ENCODE measurements around the gene CEPT1. TPM values are rescaled to one million over a fixed set of nuclear protein-coding genes. Genes with fewer than 3 reads are reported as not detected.
A peak's percentile ranks its signal among the peaks of the same experiment; 100 is the strongest.

The CEPT1 gene
- total and polyA plus RNA-seq, 9 of the 15 experiments (the other 6 are each of a cell fraction or from before 2014, with no cell fraction given): 24.4 to 72.6 (median 42.4) TPM

DNA sequence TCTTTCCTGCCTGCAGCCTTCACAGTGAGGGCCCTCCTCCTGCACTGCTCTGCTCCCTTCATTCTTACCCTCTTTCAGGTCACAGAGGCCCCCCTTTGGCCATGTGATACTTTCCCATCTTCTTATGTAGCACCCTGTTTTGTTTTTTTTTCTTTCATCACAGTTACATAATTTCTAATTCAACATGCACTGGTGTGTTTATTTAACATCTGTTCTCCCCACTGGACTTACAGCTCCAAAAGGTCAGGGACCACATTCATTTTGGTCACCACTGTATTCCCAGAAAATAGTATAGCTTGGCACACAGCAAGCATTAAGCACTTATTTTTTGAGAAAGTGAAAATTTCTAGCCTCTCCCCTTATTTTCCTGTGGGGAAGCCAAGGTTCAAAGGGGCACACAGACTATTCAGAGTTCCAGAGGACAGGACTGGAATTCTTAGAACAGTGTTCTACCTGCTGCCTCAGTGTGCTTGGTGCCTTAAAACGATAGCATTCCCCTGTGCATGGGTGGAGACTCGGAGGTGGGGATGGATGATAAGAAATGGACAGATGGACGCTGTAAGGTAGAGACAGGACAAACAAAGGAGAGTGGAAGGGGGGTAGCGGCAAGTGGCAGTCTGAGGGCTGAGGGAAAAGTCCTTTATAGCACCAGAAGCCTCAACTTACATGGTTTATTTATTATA, 55.1 kb downstream of the CEPT1 start:
- Histone ChIP-seq H3K4me3 (no peak overlapping the region), H3K27ac (ENCODE audit: extremely low read depth, low read depth, low read length) (no peak overlapping the region), H4K20me1 (replicated peaks; ENCODE audit: control insufficient read depth, insufficient read depth, low read length) (no peaks in the 10 kb centered on the region), H3K4me1 (replicated peaks in 1 of 2; ENCODE audit: control insufficient read depth in 2 of 2, insufficient read depth in 2 of 2, low read length in 2 of 2) (peaks cover 3 to 7% of the 10 kb centered on the region in 2 experiments; a peak in 4 of 5 replicates), H2AFZ (ENCODE audit: low read depth, low read length) (no peak overlapping the region), H3K27me3 (ENCODE audit: control insufficient read depth in 2 of 2, insufficient read depth in 2 of 2, low read length in 2 of 2) (no peaks in the 10 kb centered on the region), H3K36me3 (ENCODE audit: control insufficient read depth, insufficient read depth, low read length) (no peaks in the 10 kb centered on the region), H3K9me3 (replicated peaks; ENCODE audit: control insufficient read depth, insufficient read depth, low read depth, low read length) (no peaks in the 10 kb centered on the region), H3K9me1 (ENCODE audit: control insufficient read depth, insufficient read depth, low read length) (no peaks in the 10 kb centered on the region), H3K4me2 (ENCODE audit: insufficient read depth, low read length) (no peak overlapping the region), H3K79me2 (ENCODE audit: control insufficient read depth, insufficient read depth, low read length) (no peaks in the 10 kb centered on the region), H3K9ac (ENCODE audit: insufficient read depth in 1 of 2, low read depth in 2 of 2, low read length in 2 of 2) (no peak overlapping the region)
- 2% methylated on average over 4 of the region's 4 CpGs for WGBS (ENCODE audit: insufficient coverage, low coverage, missing lambda C conversion rate)
- FAIRE-seq: peak; percentile 54
- in situ Hi-C loops (cut with MboI): no loop called here
- no TSS peak for BruUV-seq (replicated peaks)
- TF ChIP-seq, protein P1, sequence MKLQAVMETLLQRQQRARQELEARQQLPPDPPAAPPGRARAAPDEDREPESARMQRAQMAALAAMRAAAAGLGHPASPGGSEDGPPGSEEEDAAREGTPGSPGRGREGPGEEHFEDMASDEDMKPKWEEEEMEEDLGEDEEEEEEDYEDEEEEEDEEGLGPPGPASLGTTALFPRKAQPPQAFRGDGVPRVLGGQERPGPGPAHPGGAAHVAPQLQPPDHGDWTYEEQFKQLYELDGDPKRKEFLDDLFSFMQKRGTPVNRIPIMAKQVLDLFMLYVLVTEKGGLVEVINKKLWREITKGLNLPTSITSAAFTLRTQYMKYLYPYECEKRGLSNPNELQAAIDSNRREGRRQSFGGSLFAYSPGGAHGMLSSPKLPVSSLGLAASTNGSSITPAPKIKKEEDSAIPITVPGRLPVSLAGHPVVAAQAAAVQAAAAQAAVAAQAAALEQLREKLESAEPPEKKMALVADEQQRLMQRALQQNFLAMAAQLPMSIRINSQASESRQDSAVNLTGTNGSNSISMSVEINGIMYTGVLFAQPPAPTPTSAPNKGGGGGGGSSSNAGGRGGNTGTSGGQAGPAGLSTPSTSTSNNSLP (IDR thresholded peaks at IDR 0.05; ENCODE audit: borderline replicate concordance, low read depth, low read length): no peak
- TF ChIP-seq ZBED1 (IDR thresholded peaks at IDR 0.05) (no peak), TBP (optimal IDR thresholded peaks at IDR 0.05; ENCODE audit: low read depth, low read length) (no peak), ZC3H8 (IDR thresholded peaks at IDR 0.05) (no peak), GABPB2 (CRISPR knock-in tag; conservative IDR thresholded peaks at IDR 0.05) (no peak), CBFA2T3 (IDR thresholded peaks at IDR 0.05) (peak; percentile 53), BRCA1 (IDR thresholded peaks at IDR 0.05) (no peak), BRCA1 (CRISPR knock-in tag; IDR thresholded peaks at IDR 0.05) (no peak), NUFIP1 (IDR thresholded peaks at IDR 0.05; ENCODE audit: partially characterized antibody) (no peak), CBFA2T2 (conservative IDR thresholded peaks at IDR 0.05) (0 out of 2 replicates have a peak, but pooled peaks have one; percentile 17)
- TF ChIP-seq, protein P2, sequence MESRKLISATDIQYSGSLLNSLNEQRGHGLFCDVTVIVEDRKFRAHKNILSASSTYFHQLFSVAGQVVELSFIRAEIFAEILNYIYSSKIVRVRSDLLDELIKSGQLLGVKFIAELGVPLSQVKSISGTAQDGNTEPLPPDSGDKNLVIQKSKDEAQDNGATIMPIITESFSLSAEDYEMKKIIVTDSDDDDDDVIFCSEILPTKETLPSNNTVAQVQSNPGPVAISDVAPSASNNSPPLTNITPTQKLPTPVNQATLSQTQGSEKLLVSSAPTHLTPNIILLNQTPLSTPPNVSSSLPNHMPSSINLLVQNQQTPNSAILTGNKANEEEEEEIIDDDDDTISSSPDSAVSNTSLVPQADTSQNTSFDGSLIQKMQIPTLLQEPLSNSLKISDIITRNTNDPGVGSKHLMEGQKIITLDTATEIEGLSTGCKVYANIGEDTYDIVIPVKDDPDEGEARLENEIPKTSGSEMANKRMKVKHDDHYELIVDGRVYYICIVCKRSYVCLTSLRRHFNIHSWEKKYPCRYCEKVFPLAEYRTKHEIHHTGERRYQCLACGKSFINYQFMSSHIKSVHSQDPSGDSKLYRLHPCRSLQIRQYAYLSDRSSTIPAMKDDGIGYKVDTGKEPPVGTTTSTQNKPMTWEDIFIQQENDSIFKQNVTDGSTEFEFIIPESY (CRISPR knock-in tag; IDR thresholded peaks at IDR 0.05): no peak
- peak in 3 of 4 experiments; percentile 39 to 52 (median 45) for DNase-seq (ENCODE audit: extremely low read depth in 1 of 4, low spot score in 3 of 4)
- intact Hi-C loops (cut with micrococcal nuclease): no loop called here
- ChIA-PET CTCF (ENCODE audit: low intra/inter-chr PET ratio) (no interaction called here), POLR2A (interaction anchor here (1.1 to 1.6 kb wide), 2 partner anchors 12 to 16 kb away, joined by 4 read pairs; no protein-coding TSS in a partner anchor)
- ATAC-seq: no peak

Data from K562 (cell line).